Motor neuron (in vitro differentiated cells): ENCODE measurements around the gene MIER3. TPM values are rescaled to one million over a fixed set of nuclear protein-coding genes. Genes with fewer than 3 reads are reported as not detected.

ENCODE experiments used
- ATAC-seq, 8 experiments: fragments of 200-7000 bp; cut with Tn5 transposase; replicated peaks in 6 of 8; 2 replicates each; pipeline ENCODE4 v1.8.0; 2021; ENCODE audit warnings: mild to moderate bottlenecking in 8 of 8, moderate library complexity in 8 of 8
- H3K27ac ChIP-seq, 2 donors: fragments of 250-450 bp; sonication (Bioruptor Pico); 2 replicates each; pipeline ENCODE4 v1.9.0; 2021; ENCODE audit warnings: antibody characterized with exemption in 2 of 2, mild to moderate bottlenecking in 2 of 2, moderate library complexity in 1 of 2
- H3K4me1 ChIP-seq, 2 donors: fragments of 250-450 bp; sonication (Bioruptor Pico); replicated peaks in 1 of 2; 2 replicates each; pipeline ENCODE4 v1.6.1; 2021; ENCODE audit warnings: antibody characterized with exemption in 2 of 2, mild to moderate bottlenecking in 2 of 2, moderate library complexity in 1 of 2
- H3K4me3 ChIP-seq, 5 donors: fragments of 250-450 bp; sonication (Bioruptor Pico); 2 replicates each; pipeline ENCODE4 v1.9.0; 2021; ENCODE audit warnings: antibody characterized with exemption in 5 of 5, mild to moderate bottlenecking in 5 of 5, moderate library complexity in 4 of 5
- WGBS, 10 experiments: fragments of 450-650 bp; shearing (Covaris generic); methylation state at CpG; one replicate each; pipeline ENCODE4 v1.0.0; 2022; 5-methylcytosine and 5-hydroxymethylcytosine counted together
- in situ Hi-C, 9 experiments: fragments of 400-800 bp; cut with MboI; loops; one replicate each; pipeline ENCODE4 v1.15.0; 2021; ENCODE audit warnings: low sequenced_read_pairs in 9 of 9, low pct_unique_long_range_greater_than_20kb in 2 of 9; ENCODE audit not compliant: unreplicated experiment in 9 of 9
- total RNA-seq, 8 experiments: library from RNA; unstranded; fragments of 300-600 nt; gene quantifications; 2 replicates each; pipeline versions ENCODE4 v1.2.3 to v1.2.4, GENCODE V29; 2022

The MIER3 gene
- total RNA-seq, 8 experiments from 2014 or later: 17.3 to 24.5 (median 22.0) TPM

- no peak overlapping the region for H3K27ac ChIP-seq
- in situ Hi-C loops: loop anchor here in 1 of 9 experiments (25.0 kb wide), 1 partner anchor 911 kb away; no protein-coding TSS in a partner anchor
- ATAC-seq: no peak
- no peaks in the 10 kb centered on the region for H3K4me1 ChIP-seq
- WGBS, 10 experiments: 83 to 100% (median 98%) methylated on average over 1 to 3 of the region's 3 CpGs
- no peak overlapping the region for H3K4me3 ChIP-seq
Observed at GRCh38 chr5:56873056-56873455, 78.9 kb downstream of the MIER3 start.

DNA sequence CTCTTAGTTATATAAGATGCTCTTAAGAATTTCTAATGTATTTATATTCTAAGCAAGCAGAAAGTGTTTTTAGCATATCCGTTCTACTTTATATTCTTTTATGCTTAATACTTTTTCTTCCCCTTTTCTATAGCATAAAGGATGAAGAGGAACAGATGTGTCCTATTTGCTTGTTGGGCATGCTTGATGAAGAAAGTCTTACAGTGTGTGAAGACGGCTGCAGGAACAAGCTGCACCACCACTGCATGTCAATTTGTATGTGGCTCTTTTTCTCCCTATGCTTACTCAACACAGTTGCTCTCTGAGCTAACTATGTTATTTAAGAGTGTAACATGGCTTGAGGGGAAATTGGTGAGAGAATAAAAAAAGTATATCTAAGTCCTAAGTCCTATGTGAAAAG lies 80.1 kb downstream of the MIER3 start:
- no peak for ATAC-seq
- no peak overlapping the region for H3K27ac ChIP-seq
- 44 to 100% (median 94%) methylated on average over 1 to 2 of the region's 2 CpGs; no CpG with 5 or more reads in 1 of the 10 experiments for WGBS, 10 experiments
- H3K4me3 ChIP-seq: no peak overlapping the region
- H3K4me1 ChIP-seq: no peaks in the 10 kb centered on the region
- in situ Hi-C loops: loop anchor here in 1 of 9 experiments (25.0 kb wide), 1 partner anchor 909 kb away; no protein-coding TSS in a partner anchor

Other genes starting within 250 kb of the MIER3 start
- 10 to 100 TPM in 2 of 8 experiments, 1 to 10 TPM in 6; 5.8 to 12.9 (median 8.5) TPM for gene MAP3K1, start 136.6 kb downstream of the MIER3 start, total RNA-seq
- gene SETD9, start 42.5 kb downstream of the MIER3 start, total RNA-seq: 10 to 100 TPM in 4 of 8 experiments, 1 to 10 TPM in 4; 6.7 to 23.8 (median 11.2) TPM
- gene GPBP1, start 221.9 kb upstream of the MIER3 start, total RNA-seq: 100 to 1,000 TPM in 2 of 8 experiments, 10 to 100 TPM in 6; 51.5 to 102 (median 90.8) TPM